ENCODE measurements around the gene PRR23E. TPM values are rescaled to one million over a fixed set of nuclear protein-coding genes. Genes with fewer than 3 reads are reported as not detected.

Gene PRR23E
- total RNA-seq, 2 experiments from 2014 or later, result not detected

GRCh38 chr3:127182848-127183714 lies 9.8 kb upstream of the PRR23E start:
- Mint-ChIP-seq H3K4me3 (no peak overlapping the region), H3K27me3 (no peaks in the 10 kb centered on the region), H3K4me1 (ENCODE audit: low read depth) (no peaks in the 10 kb centered on the region), H3K9me3 (no peaks in the 10 kb centered on the region), H3K27ac (no peak overlapping the region), H3K36me3 (ENCODE audit: low read depth) (no peaks in the 10 kb centered on the region)
- intact Hi-C loops (cut with DNase I, micrococcal nuclease), result no loop called here
- Histone ChIP-seq H3K36me3 (ENCODE audit: insufficient read depth, low read length) (no peaks in the 10 kb centered on the region), H3K27ac (ENCODE audit: low read depth in 1 of 2, low read length in 2 of 2) (no peak overlapping the region), H3K9me3 (ENCODE audit: control insufficient read depth in 1 of 2, insufficient read depth in 1 of 2, low read length in 2 of 2) (peaks cover 0 to 4% of the 10 kb centered on the region in 2 experiments), H3K4me3 (ENCODE audit: low read length) (no peak overlapping the region), H3K4me1 (ENCODE audit: insufficient read depth, low read length) (no peaks in the 10 kb centered on the region), H3K27me3 (ENCODE audit: control insufficient read depth in 1 of 2, insufficient read depth in 2 of 2, low read length in 2 of 2) (no peaks in the 10 kb centered on the region)
- ChIA-PET CTCF (no interaction called here), POLR2A (no interaction called here)
- DNase-seq (no peak), ATAC-seq (ENCODE audit: poor library complexity) (no peak)
- TF ChIP-seq CTCF (IDR thresholded peaks at IDR 0.05), result no peak

- ChIA-PET POLR2A (no interaction called here), CTCF (no interaction called here)
- H3K4me3 Mint-ChIP-seq, result no peak overlapping the region
- no peaks in the 10 kb centered on the region for H3K27me3 Mint-ChIP-seq
- no peaks in the 10 kb centered on the region for H3K9me3 Mint-ChIP-seq
- ATAC-seq (ENCODE audit: poor library complexity) (no peak), DNase-seq (no peak)
- H3K4me1 Mint-ChIP-seq (ENCODE audit: low read depth), result no peaks in the 10 kb centered on the region
- TF ChIP-seq CTCF (IDR thresholded peaks at IDR 0.05), result no peak
- Histone ChIP-seq H3K9me3 (ENCODE audit: control insufficient read depth in 1 of 2, insufficient read depth in 1 of 2, low read length in 2 of 2) (peaks cover 0 to 4% of the 10 kb centered on the region in 2 experiments), H3K27me3 (ENCODE audit: control insufficient read depth in 1 of 2, insufficient read depth in 2 of 2, low read length in 2 of 2) (no peaks in the 10 kb centered on the region), H3K36me3 (ENCODE audit: insufficient read depth, low read length) (no peaks in the 10 kb centered on the region), H3K27ac (ENCODE audit: low read depth in 1 of 2, low read length in 2 of 2) (no peak overlapping the region), H3K4me3 (ENCODE audit: low read length) (no peak overlapping the region), H3K4me1 (ENCODE audit: insufficient read depth, low read length) (no peaks in the 10 kb centered on the region)
- H3K36me3 Mint-ChIP-seq (ENCODE audit: low read depth), result no peaks in the 10 kb centered on the region
- intact Hi-C loops (cut with DNase I, micrococcal nuclease), result no loop called here
- no peak overlapping the region for H3K27ac Mint-ChIP-seq
Observed at GRCh38 chr3:127183931-127184869, 8.7 kb upstream of the PRR23E start.

GRCh38 chr3:127184870-127185216 lies 8.1 kb upstream of the PRR23E start:
- no peak for DNase-seq
- no peaks in the 10 kb centered on the region for H3K9me3 Mint-ChIP-seq
- ChIA-PET CTCF (no interaction called here), POLR2A (no interaction called here)
- H3K27ac Mint-ChIP-seq, result no peak overlapping the region
- intact Hi-C loops (cut with DNase I, micrococcal nuclease), result no loop called here
- no peaks in the 10 kb centered on the region for H3K36me3 Mint-ChIP-seq (ENCODE audit: low read depth)
- no peak overlapping the region for H3K27ac ChIP-seq (ENCODE audit: low read depth in 1 of 2, low read length in 2 of 2)
- H3K4me1 ChIP-seq (ENCODE audit: insufficient read depth, low read length), result no peaks in the 10 kb centered on the region
- peaks cover 0 to 4% of the 10 kb centered on the region in 2 experiments for H3K9me3 ChIP-seq (ENCODE audit: control insufficient read depth in 1 of 2, insufficient read depth in 1 of 2, low read length in 2 of 2)
- no peaks in the 10 kb centered on the region for H3K4me1 Mint-ChIP-seq (ENCODE audit: low read depth)
- no peak overlapping the region for H3K4me3 Mint-ChIP-seq
- H3K4me3 ChIP-seq (ENCODE audit: low read length), result no peak overlapping the region
- H3K36me3 ChIP-seq (ENCODE audit: insufficient read depth, low read length), result no peaks in the 10 kb centered on the region
- ATAC-seq (ENCODE audit: poor library complexity), result no peak
- no peaks in the 10 kb centered on the region for H3K27me3 ChIP-seq (ENCODE audit: control insufficient read depth in 1 of 2, insufficient read depth in 2 of 2, low read length in 2 of 2)
- no peak for TF ChIP-seq CTCF (IDR thresholded peaks at IDR 0.05)
- H3K27me3 Mint-ChIP-seq, result no peaks in the 10 kb centered on the region

All from CD4-positive, alpha-beta T cell (primary cell).